HG03159 (cell line): Measurements from ENCODE around the gene FAM163A.

Source experiments
- ATAC-seq: cut with Tn5 transposase; IDR thresholded peaks from one replicate; pipeline ENCODE4 v1.9.1; 2021; ENCODE audit warnings: mild to moderate bottlenecking, moderate library complexity; ENCODE audit not compliant: unreplicated experiment

The FAM163A gene

GRCh38 chr1:179812501-179813292 is 69.6 kb downstream of the FAM163A start:
- ATAC-seq, result no peak

- ATAC-seq, result no peak
Measured at GRCh38 chr1:179813626-179814545, 70.8 kb downstream of the FAM163A start.

GRCh38 chr1:179814546-179814838 is 71.4 kb downstream of the FAM163A start:
- ATAC-seq, result peak; percentile 31

GRCh38 chr1:179815641-179816040 is 72.5 kb downstream of the FAM163A start:
- no peak for ATAC-seq

GRCh38 chr1:179816196-179816960 is 73.3 kb downstream of the FAM163A start:
- no peak for ATAC-seq

GRCh38 chr1:179817056-179817455 is 74.0 kb downstream of the FAM163A start:
- ATAC-seq, result no peak

GRCh38 chr1:179817789-179818188 is 74.7 kb downstream of the FAM163A start:
- ATAC-seq, result no peak

- ATAC-seq, result no peak
Measured at GRCh38 chr1:179818260-179818659, 75.2 kb downstream of the FAM163A start.

- no peak for ATAC-seq
Measured at GRCh38 chr1:179818743-179819173, 75.7 kb downstream of the FAM163A start.

GRCh38 chr1:179820226-179820970 is 77.3 kb downstream of the FAM163A start:
- ATAC-seq, result no peak

- ATAC-seq, result no peak
Measured at GRCh38 chr1:179821524-179821923, 78.4 kb downstream of the FAM163A start.

GRCh38 chr1:179822065-179822464 is 79.0 kb downstream of the FAM163A start:
- ATAC-seq, result no peak

- no peak for ATAC-seq
Measured at GRCh38 chr1:179823693-179824092, 80.6 kb downstream of the FAM163A start.

- ATAC-seq, result no peak
Measured at GRCh38 chr1:179824265-179824664, 81.2 kb downstream of the FAM163A start.

GRCh38 chr1:179825206-179825605 is 82.1 kb downstream of the FAM163A start:
- ATAC-seq, result no peak

GRCh38 chr1:179825798-179826460 is 82.8 kb downstream of the FAM163A start:
- ATAC-seq, result no peak

GRCh38 chr1:179826626-179827280 is 83.7 kb downstream of the FAM163A start:
- no peak for ATAC-seq

GRCh38 chr1:179828554-179829110 is 85.5 kb downstream of the FAM163A start:
- no peak for ATAC-seq

- ATAC-seq, result no peak
Measured at GRCh38 chr1:179831225-179831624, 88.1 kb downstream of the FAM163A start.
